Cardiac fibroblast (primary cell): Measurements from ENCODE around the gene LDHD.

Experiments
- DNase-seq, 2 donors: peaks; one replicate each; pipeline versions ENCODE4 v3.0.0 to v3.0.0-alpha.2; 2010; ENCODE audit warnings: low read depth in 2 of 2
- H3K4me3 ChIP-seq, 2 donors: replicated peaks in 1 of 2; 1 replicate in 1 of 2; 2 replicates in 1 of 2; pipeline ENCODE4 v1.5.1; 2011; ENCODE audit warnings: low read depth in 2 of 2, low read length in 2 of 2, mild to moderate bottlenecking in 2 of 2, moderate library complexity in 1 of 2
- CTCF ChIP-seq: IDR thresholded peaks from one replicate; pipeline ENCODE4 v1.5.1; 2011; ENCODE audit warnings: low read depth, mild to moderate bottlenecking, low read length, inconsistent platforms

The LDHD gene

DNA sequence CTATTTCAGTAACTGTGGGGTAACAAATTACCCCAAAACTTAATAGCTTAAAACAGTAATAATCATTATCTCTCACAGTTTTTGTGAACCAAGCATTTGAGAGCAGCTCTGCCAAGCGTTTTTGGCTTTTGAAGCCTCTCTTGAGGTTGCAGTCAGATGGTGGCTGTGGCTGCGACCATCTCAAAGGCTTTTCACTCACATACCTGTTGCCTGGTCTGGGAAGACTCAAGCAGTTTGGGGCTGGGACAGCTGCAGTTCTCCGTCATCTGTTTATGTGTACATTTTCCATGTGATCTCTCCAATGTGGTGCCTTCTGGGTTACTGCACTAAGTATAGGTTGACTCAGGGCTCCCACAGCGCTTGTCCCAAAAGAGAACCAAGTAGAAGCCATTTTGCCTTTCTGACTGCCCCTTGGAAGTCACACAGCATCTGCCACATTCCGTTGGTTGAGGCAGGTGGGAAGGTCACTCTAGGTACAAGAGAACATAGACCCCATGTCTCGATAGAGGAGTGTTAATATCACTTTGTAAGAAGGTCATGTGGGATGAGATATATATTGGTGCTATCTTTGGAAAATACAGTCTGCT is 49.6 kb downstream of the LDHD start:
- no peak for DNase-seq
- H3K4me3 ChIP-seq: no peak overlapping the region
- TF ChIP-seq CTCF: no peak

DNA sequence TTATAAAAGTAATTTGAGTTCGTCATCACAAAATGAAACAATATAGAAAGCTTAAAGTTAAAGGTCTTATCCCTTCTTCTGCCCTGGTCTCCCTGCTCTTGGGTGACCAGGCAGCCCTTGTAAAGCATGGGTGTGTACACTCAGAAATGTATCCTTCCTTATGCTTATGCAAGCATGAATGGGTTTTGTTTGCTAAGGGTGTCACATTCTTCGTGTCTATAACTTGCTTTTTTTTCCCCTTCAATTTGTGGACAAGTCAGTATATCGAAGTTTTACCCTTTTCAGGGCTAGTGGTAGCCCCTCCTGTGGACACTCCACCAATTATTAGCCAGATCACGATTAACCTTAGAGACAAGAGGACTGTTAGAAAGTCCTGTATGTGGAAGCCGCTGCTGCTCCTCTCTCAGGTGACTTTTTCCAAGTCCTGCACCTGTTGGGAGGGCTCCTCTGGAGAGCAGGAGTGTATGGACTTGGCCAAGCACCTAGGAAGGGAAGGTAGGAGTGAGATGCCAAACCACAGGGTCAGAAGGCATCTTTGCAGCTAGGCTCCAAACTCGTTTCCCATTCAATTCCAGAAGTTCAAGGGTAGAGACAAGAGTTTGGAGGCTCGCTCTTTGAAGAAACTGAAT is 50.9 kb downstream of the LDHD start:
- no peak overlapping the region for H3K4me3 ChIP-seq
- no peak for TF ChIP-seq CTCF
- DNase-seq: no peak

DNA sequence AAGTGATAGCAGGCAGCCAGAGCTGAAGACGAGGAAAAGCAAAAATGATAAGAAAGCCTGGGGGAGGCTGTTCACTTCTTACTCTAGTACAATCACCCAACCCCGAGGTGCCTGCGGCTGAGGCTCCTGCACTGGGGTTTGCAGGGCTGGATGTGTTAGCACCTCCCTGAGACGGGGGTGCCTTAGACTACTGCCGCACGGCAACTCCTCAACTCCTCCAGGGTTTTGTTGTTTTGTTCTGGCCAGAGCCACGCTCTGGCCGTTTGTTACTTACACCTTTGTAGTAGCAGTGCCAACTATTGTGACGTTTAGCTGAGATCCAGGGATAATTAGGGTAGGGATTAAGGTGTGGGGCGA is 51.5 kb downstream of the LDHD start:
- no peak for TF ChIP-seq CTCF
- no peak overlapping the region for H3K4me3 ChIP-seq
- DNase-seq: no peak

GRCh38 chr16:75064403-75065148 is 52.0 kb downstream of the LDHD start:
- H3K4me3 ChIP-seq: no peak overlapping the region
- TF ChIP-seq CTCF: no peak
- no peak for DNase-seq

DNA sequence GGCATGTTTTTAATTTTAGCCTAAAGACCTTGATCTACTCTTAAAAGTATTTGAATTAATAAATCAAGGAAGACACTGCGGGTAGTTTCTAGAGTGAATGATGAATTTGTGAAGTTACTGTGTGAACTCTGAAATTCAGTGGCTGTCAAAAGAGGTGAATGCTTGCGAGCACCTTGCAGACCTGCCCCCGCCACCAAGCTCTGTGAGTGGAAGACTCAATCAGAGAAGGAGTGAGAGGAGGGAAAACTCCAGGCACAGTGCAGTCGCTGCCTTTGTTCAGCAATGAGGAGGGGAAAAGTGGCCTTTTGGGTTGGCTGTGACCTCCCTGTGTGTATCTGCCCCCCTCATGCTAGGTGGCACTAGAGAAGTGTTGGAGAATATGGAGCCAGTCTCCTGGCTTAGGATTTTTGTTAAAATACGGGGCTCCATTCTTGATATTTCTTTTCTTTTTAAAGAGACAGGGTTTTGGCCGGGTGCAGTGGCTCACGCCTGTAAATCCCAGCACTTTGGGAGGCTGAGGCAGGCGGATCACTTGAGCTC is 53.0 kb downstream of the LDHD start:
- no peak overlapping the region for H3K4me3 ChIP-seq
- TF ChIP-seq CTCF: no peak
- no peak for DNase-seq

DNA sequence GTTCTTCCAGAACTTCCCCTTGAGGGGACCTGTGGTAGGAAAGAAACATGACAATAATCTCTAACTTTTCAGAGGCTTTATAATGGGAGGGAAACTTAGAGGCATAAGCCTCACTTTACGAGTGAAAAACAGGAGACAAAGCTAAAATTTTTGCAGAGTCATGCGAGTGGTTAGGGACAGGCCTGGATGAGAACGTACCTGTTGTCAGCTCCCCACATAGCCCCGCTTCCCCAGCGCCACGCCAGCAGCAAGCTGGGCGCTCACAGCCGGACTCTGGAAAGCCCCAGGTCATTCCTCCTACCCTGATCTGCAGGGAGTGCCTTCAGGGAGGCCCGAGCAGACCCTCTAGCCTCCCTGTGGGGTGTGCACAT is 53.6 kb downstream of the LDHD start:
- TF ChIP-seq CTCF: no peak
- no peak overlapping the region for H3K4me3 ChIP-seq
- DNase-seq: no peak
